C4-2B (cell line): ENCODE results near the gene CMIP.

Experiments
- ZFX ChIP-seq: fragments of 450-650 bp; IDR thresholded peaks from 2 replicates; pipeline ENCODE4 v1.6.1; 2017
- TF ChIP-seq, protein P1 (sequence below): fragments of 450-650 bp; conservative IDR thresholded peaks from 2 replicates; pipeline ENCODE4 v1.5.1; 2017; ENCODE audit warnings: mild to moderate bottlenecking

DNA sequence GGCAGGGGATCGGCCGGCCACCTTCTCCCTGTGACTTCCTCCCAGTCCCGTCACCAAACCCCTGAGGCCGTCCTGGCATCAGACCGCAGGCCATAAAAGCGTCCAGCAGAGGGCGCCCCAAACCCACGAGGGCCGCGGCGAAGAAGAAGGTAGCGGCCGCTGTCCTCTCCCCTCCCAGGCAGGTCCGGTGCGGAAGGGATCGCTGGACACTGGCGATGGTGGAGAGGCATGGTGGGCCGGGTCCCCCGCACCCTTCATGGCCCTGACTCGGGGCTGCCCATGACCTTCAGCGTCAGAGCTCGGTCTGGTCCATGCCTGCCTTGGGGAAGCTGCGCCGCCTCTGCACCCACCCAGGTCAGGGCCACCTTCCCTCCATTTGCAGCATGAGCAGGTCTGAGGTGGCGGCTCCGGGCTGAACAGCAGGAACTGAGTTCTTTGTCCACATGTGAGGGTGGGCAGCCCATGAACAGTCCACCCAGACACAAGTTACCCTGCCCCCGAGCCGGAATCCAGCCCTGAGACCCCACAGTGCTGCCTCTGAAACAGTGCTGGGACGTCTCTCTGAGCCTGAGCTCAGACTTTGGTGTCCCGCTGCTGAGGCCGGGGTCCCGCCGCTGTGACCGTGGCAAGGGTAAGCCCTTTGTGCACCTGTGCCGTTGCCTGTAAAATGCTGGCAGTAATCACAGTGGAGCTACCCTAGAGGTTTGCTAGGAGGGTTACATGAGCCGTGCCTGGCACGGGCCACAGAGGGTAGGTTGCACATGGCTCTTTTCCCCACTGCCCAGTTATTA is 40.8 kb upstream of the CMIP start:
- TF ChIP-seq, protein P1, sequence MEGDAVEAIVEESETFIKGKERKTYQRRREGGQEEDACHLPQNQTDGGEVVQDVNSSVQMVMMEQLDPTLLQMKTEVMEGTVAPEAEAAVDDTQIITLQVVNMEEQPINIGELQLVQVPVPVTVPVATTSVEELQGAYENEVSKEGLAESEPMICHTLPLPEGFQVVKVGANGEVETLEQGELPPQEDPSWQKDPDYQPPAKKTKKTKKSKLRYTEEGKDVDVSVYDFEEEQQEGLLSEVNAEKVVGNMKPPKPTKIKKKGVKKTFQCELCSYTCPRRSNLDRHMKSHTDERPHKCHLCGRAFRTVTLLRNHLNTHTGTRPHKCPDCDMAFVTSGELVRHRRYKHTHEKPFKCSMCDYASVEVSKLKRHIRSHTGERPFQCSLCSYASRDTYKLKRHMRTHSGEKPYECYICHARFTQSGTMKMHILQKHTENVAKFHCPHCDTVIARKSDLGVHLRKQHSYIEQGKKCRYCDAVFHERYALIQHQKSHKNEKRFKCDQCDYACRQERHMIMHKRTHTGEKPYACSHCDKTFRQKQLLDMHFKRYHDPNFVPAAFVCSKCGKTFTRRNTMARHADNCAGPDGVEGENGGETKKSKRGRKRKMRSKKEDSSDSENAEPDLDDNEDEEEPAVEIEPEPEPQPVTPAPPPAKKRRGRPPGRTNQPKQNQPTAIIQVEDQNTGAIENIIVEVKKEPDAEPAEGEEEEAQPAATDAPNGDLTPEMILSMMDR = peak; percentile 94
- TF ChIP-seq ZFX = no peak
